Measurements from ENCODE around the gene OSBPL1A.
"Not testable (repeated sequence)": the region's sequence is repeated elsewhere in the genome, so short reads cannot be mapped to it uniquely, and the experiment has no call there.

The OSBPL1A gene

DNA sequence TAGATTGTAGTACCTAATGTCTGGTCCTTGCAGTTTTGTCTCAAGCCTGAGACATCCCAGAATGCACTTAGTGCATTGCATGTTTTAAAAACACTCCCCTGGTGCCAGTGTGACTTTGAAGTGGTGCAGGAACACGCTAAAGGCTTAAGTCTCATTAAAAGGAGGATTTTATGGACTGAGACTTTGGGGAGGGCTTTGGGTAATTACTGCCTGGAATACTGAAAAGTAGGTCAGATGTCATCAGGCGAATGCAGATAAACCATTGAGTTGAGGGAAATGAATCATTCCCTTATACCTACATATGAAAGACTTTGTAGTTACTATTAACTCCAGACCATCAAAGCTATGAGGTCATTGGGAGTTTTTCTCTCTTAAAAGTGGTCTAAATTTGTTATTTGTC lies 3.0 kb upstream of the OSBPL1A start:
- FAIRE-seq: no peak
- no peak for DNase-seq (ENCODE audit: extremely low spot score, insufficient read length, low read depth)

DNA sequence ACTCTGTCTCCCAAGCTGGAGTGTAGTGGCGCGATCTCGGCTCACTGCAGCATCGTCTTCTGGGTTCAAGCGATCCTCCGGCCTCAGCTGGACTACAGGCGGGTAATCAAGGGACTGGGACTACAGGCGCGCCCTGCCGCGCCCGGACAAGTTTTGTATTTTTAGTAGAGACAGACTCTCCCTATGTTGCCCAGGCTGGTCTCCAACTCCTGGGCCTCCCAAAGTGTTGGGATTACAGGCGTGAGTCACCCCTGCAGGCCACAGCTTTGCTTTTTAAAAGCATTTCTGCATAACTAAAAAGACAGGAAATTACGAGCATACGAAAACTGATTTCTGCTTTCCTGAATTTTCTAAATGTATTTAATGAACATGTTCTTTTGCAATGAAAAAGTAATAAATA lies 916 bp upstream of the OSBPL1A start:
- FAIRE-seq: no peak
- DNase-seq (ENCODE audit: extremely low spot score, insufficient read length, low read depth): no peak

DNA sequence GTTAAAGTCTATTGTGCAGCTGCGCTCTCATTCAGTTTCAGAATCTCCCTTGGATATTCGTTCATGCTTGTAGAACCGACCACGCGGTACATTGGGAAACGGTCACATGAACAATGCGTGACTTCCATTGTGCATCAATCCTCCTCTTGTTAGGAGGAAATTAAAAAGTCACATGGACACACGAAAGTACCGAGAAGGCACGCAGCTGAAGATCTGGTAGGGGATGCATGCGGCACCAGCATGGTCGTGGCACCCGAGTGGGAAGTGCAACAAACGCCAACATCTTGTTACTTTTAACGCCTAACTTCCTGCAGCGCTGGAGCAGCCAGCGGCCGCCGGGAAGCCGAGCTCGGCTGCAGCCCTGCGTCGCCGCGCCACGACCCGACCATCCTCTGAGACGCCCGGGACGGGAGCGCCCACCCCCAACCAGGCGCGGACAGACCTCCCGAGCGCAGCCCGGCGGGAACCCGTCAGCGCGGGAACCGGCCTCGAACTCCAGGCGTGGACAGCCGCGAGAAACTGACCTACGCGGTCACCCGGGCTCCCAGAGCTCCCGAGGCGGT lies 412 bp downstream of the OSBPL1A start:
- DNase-seq (ENCODE audit: extremely low spot score, insufficient read length, low read depth) (no peak), FAIRE-seq (no peak)

DNA sequence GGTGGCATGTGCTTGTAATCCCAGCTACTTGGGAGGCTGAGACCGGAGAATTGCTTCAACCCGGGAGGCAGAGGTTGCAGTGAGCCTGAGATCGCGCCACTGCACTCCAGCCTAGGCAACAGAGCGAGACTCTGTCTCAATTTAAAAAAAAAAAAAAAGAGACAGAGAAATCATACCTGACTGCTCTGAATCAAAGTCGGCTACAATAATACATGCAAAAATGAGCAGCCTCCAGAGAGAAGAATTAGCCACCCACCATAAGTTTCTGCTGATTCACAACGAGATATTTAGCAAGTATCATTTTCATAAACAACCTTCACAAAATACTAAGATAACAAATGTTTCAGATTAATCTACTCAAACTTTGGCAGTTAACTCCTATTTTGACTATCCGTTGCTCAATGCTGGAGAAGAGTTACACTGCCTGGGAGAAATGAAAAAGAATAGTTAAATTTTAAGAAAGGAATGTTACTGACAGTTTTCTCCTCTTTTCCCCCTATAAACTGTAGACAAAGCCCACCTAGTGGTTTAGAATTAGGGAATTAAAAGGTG lies 1.5 kb downstream of the OSBPL1A start:
- FAIRE-seq (no peak), DNase-seq (ENCODE audit: extremely low spot score, insufficient read length, low read depth) (no peak)

DNA sequence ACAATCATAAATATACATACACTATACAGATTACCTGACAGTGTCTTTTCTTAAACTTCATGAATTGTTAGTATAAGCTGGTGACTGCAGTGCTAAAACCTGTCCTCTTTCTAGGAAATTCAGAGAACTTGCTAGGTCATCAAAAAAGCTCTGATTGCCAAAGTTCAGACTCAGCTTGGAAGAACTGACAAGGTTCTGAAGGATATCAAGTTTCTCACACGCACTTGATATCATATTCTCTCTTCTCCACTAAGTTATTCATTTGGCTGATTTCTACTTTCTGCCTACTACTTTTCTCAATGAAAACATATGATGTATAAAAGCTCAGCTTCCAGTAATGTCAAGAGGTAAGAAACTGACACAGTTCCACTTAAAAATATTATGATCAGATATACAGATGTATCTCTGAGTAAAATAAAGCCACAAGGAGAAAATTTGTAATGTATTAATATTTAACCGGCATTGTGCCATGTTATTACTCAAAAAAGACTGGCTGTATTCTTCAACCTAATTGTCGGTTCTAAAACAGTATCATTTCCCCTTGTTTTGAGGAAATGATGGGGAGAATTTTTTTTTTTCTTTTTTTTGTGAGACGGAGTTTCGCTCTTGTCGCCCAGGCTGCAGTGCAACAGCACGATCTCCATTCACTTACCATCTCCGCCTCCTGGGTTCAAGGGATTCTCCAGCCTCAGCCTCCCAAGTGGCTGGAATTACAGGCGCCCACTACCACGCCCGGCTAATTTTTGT lies 2.4 kb downstream of the OSBPL1A start:
- FAIRE-seq (no peak), DNase-seq (ENCODE audit: extremely low spot score, insufficient read length, low read depth) (no peak)

DNA sequence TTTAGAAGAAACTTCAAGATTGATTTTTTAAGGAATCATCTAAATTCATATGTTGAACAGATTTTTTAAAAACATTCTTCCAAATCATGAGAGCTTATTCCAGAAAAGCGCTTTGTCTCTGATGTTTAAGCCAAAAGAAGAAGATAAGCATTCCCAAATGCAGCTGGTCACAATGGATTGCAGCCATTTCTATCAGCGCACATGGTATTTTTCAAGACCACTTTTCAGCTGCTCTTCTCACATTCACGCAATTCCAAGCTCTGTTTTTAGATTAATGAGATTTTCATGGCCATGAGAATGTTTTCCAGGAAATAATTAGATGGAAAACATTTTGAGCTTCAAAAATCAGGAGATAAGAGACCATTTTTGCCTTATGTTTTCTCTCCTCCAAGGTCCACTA lies 8.7 kb downstream of the OSBPL1A start:
- DNase-seq (ENCODE audit: extremely low spot score, insufficient read length, low read depth) (no peak), FAIRE-seq (no peak)

DNA sequence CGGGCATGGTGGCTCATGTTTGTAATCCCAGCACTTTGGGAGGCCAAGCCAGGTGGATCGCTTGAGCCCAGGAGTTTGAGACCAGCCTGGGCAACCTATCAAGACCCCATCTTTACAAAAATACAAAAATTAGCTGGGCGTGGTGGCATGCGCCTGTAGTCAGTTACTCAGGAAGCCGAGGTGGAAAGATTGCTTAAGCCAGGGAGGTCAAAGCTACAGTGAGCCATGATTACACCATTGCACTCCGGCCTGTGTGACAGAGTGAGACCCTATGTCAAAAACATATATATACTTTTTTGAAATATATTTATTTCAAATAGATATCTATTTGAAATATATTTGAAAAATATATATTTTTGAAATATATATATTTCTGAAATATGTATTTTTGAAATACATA lies 10.9 kb downstream of the OSBPL1A start:
- DNase-seq (ENCODE audit: extremely low spot score, insufficient read length, low read depth) (no peak), FAIRE-seq (no peak)

DNA sequence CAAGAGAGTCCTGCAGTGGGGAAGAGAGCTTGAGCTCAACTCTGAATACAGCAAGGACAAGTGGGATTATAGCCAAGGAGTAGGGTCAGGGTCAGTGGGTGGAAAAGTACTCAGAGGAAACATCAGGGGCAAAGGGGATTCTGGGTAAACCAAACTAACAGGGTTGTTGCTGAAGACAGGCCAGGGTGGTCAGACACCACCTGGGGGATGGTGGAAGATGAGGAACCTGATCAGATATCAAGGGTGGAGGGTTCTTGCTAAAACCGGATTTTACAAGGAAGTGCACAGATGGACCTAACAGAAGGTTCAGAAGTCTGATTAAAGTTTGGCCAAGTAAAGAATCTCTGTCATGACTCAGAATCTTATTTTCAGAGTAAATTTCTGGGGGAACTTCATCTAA lies 16.5 kb downstream of the OSBPL1A start:
- no peak for DNase-seq (ENCODE audit: extremely low spot score, insufficient read length, low read depth)
- FAIRE-seq: no peak

DNA sequence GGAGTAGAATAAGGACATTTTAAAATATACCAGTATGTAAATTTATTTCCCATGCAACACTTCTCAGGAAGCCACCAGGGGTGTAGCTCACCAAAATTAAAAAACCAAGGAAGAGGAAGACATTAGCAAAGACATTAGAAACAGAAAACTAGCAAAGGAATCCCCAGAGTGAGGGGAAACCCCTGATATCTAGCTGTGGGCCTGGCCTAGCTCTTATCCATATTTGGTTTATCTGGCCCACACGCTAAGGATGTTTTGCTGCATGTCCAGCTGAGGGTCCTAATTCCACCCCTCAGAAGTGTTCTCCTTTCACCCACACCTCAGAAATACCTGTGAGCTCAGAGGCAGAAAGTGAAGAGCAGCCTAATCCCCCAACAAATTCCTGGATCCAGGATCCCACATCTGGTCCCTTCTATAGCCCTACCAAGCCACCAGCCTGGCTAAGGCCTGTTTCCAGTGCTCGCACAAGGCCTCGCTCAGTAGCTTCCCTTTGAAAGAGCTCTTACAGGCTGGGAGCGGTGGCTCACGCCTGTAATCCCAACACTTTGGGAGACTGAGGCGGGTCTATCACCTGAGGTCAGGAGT lies 17.4 kb downstream of the OSBPL1A start:
- DNase-seq (ENCODE audit: extremely low spot score, insufficient read length, low read depth) (no peak), FAIRE-seq (no peak)

DNA sequence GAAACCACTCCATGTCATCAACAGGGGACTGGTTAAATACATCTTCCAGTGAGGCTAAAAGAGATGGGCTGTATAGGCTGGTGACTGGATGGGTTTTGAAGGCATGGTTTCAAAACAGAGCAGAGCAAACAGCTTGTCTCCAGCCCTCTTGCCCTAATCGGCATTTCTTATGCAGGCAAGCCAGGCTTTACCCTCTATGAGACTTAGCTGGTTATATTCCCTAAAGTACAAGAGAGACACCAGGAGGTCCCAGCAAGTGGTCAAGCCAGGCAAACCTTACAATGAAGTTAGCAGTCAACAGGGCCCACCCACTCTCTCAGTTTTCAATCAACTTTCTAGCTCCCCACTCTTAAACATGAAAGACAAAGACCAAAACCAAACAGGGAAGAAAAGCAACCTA lies 19.0 kb downstream of the OSBPL1A start:
- DNase-seq (ENCODE audit: extremely low spot score, insufficient read length, low read depth): no peak

DNA sequence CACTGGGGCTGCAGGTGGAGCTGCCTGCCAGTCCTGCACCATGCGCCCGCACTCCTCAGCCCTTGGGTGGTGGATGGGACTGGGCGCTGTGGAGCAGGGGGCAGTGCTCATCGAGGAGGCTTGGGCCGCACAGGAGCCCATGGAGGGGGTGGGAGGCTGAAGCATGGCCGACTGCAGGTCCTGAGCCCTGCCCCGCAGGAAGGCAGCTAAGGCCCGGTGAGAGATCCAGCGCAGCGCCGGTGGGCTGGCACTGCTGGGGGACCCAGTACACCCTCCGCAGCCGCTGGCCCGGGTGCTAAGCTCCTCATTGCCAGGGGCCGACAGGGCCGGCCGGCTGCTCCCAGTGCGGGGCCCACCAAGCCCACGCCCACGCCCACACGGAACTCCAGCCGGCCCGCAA lies 21.1 kb downstream of the OSBPL1A start:
- FAIRE-seq; DNase-seq (ENCODE audit: extremely low spot score, insufficient read length, low read depth): not testable (repeated sequence)

More for the DNA sequence above, 19.0 kb downstream of the OSBPL1A start:
- FAIRE-seq: no peak

DNA sequence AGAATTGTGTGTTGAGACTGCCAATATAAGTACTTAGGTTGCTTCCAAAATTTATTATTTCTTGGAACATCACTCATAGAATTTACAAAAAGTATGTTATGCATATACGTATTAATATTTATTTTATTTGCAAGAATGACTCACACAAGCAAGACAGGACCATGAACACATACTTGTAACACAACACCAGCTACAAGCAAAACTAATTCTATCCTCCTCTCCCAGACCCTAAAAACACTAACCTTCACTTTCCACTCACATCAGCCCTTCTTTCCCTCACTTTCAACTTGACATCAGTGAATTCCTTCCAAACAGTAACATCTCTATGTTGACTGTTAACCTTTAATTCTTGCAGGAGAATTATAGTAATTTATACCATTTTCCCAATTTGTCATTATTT lies 24.3 kb downstream of the OSBPL1A start:
- DNase-seq (ENCODE audit: extremely low spot score, insufficient read length, low read depth) (no peak), FAIRE-seq (no peak)

DNA sequence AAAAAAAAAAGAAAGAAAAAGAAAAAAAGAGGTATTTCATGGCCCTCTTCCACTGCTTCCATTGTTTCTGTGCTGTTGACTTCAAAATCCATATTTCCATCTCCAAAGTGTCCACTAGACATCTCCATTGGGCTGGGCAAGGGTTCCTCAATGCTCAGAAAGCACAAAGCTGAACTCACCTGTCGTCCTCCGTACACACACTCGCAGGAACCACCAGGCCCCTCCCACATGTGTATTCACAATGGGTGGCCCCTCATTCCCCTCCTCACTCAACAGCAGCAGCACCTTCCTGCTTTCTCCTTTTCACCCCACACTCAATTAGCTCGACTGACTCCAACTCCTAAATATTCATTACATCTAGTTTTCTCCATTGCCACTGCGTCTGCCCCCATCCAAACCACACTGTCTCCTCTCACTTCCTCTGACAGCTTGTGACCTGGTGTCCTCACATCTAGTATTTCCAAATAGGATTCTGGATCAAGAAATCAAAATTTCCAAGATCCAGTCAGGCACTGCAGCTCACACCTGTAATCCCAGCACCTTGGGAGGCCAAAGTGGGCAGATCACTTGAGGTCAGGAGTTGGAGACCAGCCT lies 25.2 kb downstream of the OSBPL1A start:
- DNase-seq (ENCODE audit: extremely low spot score, insufficient read length, low read depth) (no peak), FAIRE-seq (no peak)

DNA sequence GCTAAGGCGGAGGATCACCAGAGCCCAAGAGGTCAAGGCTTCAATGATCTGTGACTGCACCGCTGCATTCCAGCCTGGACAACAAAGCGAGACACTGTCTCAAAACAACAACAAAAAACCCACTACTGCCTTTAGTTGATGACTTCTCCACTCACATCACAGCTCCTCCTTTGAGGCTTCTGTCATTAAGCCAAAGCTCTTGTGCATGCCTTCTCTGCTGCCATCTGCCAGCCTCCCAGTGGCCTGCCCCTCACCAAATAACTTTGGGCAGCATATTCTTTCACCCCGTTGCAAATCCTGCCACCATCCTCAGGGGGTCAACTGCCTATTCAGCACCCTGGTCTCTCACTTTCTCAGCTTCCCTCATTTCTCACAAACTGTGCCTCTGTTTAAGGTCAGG lies 27.5 kb downstream of the OSBPL1A start:
- FAIRE-seq: no peak
- no peak for DNase-seq (ENCODE audit: extremely low spot score, insufficient read length, low read depth)

DNA sequence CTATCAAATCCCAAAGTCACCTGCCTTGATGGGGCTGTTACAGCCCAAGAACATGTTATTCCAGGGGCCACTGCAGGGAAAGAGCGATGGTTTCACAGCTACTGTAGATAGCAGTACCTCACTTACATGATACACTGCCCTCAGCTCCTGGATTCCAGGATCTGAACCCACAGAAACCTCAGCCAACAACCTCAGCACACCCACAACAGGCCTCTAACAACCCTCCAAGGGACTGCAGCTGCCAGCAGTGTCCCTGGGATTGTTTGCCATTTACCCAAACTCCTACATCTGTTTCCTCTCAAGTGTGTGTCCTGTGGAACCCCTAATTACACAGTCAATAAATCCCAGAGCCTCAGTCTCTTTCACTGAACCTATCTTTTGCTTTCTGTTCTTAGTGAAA lies 28.2 kb downstream of the OSBPL1A start:
- no peak for DNase-seq (ENCODE audit: extremely low spot score, insufficient read length, low read depth)
- no peak for FAIRE-seq

DNA sequence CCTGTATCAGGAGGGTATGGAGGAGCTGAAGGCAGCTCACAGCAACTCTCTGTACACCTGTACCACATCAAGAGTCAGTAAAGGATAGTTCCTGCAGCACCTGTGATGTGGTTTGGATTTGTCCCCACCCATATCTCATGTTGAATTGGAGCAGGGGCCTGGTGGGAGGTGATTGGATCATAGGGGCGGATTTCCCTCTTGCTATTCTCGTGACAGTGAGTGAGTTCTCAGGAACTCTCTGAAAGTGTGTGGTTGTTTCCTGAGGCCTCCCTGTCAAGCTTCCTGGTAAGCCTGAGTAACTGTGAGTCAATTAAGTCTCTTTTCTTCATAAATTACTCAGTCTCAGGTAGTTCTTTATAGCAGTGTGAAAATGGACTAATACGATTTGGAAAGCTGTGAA lies 28.9 kb downstream of the OSBPL1A start:
- no peak for FAIRE-seq

DNA sequence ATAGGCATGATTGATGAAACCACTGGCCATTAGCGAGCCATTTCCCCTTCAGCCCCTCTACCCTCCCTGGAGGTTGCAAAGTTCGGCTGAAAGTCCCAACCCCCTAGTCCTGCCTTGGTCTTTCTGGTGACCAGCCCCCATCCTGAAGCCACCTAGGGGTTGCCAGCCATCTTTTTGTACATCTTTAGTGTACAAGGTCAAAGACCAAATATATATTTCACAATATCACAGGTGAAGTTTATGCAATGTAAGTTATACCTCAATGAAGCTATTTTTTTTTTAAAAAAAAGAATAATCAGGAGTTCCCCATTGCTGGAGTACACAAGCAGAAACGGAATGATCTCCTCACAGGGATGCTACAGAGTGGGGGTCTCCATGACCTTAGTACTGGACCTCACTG lies 31.3 kb downstream of the OSBPL1A start:
- DNase-seq (ENCODE audit: extremely low spot score, insufficient read length, low read depth) (no peak), FAIRE-seq (no peak)

More for the DNA sequence above, 28.9 kb downstream of the OSBPL1A start:
- no peak for DNase-seq (ENCODE audit: extremely low spot score, insufficient read length, low read depth)

DNA sequence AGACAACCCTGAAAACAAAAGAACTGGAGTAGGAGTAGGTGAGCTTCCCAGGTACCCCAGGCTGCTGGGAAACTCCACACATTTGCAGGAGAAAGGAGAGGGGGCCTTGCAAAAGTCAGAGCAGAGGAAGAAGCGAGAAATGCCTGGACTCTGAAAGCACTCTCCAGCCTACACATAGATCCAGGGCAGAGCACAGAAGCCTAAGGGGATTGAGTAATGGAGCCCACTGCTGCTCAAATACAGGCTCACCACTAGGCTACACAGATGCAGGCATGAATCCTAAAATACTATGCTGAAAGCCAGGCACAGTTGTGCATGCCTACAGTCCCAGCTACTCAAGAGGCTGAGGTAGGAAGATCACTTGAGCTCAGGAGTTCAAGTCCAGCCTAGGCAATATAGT lies 33.4 kb downstream of the OSBPL1A start:
- FAIRE-seq (no peak), DNase-seq (ENCODE audit: extremely low spot score, insufficient read length, low read depth) (no peak)

DNA sequence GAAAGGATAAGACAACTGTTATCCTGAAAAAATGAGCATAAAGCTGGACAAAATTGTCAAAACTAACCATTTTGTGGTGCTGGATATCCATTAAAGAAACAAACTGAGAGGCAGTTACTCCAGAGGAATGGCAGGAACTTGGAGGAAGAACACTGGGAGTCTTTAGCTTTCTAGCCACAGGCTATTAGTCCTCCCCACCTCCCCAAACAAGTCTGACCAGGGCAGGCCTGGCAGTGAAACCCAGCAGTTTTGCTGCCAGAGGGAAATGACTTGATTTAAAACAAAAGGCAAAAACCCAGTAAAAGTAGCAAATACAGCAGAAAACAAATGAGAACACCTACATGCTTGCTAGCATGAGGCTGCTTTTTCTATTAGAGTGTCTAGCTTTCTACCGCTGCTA lies 34.9 kb downstream of the OSBPL1A start:
- DNase-seq (ENCODE audit: extremely low spot score, insufficient read length, low read depth) (no peak), FAIRE-seq (no peak)

DNA sequence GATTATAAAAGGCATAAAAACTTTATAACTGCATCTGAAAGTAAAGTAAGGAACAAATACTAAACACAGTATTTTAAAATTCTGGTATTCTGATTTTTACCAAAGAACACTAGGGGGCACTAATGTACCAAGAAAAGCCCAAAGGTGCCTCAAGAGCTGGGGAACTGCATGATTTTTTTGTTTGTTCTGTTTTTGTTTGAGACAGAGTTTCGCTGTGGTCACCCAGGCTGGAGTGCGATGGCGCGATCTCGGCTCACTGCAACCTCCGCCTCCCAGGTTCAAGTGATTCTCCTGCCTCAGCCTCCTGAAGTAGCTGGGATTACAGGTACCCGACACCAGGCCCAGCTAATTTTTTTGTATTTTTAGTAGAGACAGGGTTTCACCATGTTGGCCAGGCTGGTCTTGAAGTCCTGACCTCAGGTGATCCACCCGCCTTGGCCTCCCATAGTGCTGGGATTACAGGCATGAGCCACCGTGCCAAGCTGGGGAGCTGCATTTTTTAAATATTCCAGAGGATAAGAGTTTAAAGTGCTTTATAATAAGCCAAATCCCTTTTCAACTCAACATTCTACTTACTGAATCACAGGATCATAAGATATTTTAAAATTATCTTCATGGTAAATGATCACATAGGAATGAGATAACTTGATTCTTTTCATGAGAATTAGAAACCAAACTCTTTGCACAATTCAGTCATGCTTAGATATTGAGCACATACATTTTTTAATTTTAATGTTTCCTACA lies 37.7 kb downstream of the OSBPL1A start:
- DNase-seq (ENCODE audit: extremely low spot score, insufficient read length, low read depth) (peak; percentile 25), FAIRE-seq (peak; percentile 71)
